Fibroblast of pulmonary artery (primary cell): ENCODE results near the gene ZNF438.
A peak's percentile ranks its signal among the peaks of the same experiment; 100 is the strongest.

Experiments
- DNase-seq: peaks from one replicate; pipeline ENCODE4 v3.0.0-alpha.2; 2010; ENCODE audit warnings: low read depth
- H3K4me3 ChIP-seq: replicated peaks from 2 replicates; pipeline ENCODE4 v1.5.1; 2011; ENCODE audit warnings: low read depth, mild to moderate bottlenecking, control low read depth, low read length, moderate library complexity
- CTCF ChIP-seq: IDR thresholded peaks from 2 replicates; pipeline ENCODE4 v1.5.1; 2011; ENCODE audit warnings: mild to moderate bottlenecking, control low read depth, low read length, inconsistent platforms; ENCODE audit errors: missing control alignments

The ZNF438 gene

GRCh38 chr10:30873411-30873810, 158.3 kb downstream of the ZNF438 start:
- no peak for DNase-seq
- H3K4me3 ChIP-seq: no peak overlapping the region
- no peak for TF ChIP-seq CTCF

- TF ChIP-seq CTCF: no peak
- no peak overlapping the region for H3K4me3 ChIP-seq
- no peak for DNase-seq
These were observed 160.8 kb downstream of the ZNF438 start for GRCh38 chr10:30870896-30871295.

GRCh38 chr10:30869566-30869965, 162.1 kb downstream of the ZNF438 start:
- no peak overlapping the region for H3K4me3 ChIP-seq
- TF ChIP-seq CTCF: no peak
- no peak for DNase-seq

GRCh38 chr10:30868611-30869010, 163.1 kb downstream of the ZNF438 start:
- TF ChIP-seq CTCF: no peak
- H3K4me3 ChIP-seq: no peak overlapping the region
- DNase-seq: no peak

GRCh38 chr10:30866896-30867295, 164.8 kb downstream of the ZNF438 start:
- TF ChIP-seq CTCF: no peak
- DNase-seq: no peak
- H3K4me3 ChIP-seq: no peak overlapping the region

- no peak overlapping the region for H3K4me3 ChIP-seq
- TF ChIP-seq CTCF: no peak
- DNase-seq: peak; percentile 71
These were observed 166.3 kb downstream of the ZNF438 start for GRCh38 chr10:30865141-30865926.
